ENCODE data around the gene CTDNEP1.

The CTDNEP1 gene

DNA sequence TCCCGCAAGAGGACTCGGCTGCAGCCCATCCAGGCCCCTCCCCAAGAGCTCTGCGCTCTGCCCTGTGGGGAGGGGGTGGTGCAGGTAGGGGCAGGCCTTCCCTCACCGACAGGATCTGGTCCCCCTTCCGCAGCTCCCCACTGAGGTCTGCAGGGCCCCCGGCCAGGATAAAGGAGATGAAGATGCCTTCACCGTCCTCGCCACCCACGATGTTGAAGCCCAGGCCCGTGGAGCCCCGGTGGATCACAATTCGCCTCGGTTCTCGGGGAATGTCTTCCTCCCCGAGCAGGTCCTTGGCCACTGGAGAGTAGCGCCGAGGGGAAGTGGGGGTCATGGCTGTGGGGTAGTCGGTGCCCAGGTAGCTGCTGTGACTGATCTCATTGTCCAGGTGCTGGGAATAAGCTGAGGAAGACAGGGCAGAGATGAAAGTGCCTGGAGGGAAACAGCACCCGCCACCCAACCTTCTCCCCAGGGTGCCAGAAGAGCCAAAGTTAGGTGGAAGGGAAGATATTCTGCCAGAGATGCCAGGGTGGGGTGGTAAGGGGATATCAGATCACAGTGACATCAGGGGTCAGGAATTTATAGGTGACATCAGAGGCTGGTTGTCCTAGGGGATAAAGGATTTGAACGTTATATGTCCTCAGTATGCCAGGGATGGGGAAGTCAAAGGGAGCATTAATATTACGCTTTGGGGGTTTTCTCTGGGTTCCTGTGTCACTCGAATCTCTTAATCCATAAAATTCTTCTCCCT lies 54.7 kb downstream of the CTDNEP1 start:
- no peak for TF ChIP-seq ZFX (IDR thresholded peaks at IDR 0.05; ENCODE audit: borderline replicate concordance)
- TF ChIP-seq, protein P1, sequence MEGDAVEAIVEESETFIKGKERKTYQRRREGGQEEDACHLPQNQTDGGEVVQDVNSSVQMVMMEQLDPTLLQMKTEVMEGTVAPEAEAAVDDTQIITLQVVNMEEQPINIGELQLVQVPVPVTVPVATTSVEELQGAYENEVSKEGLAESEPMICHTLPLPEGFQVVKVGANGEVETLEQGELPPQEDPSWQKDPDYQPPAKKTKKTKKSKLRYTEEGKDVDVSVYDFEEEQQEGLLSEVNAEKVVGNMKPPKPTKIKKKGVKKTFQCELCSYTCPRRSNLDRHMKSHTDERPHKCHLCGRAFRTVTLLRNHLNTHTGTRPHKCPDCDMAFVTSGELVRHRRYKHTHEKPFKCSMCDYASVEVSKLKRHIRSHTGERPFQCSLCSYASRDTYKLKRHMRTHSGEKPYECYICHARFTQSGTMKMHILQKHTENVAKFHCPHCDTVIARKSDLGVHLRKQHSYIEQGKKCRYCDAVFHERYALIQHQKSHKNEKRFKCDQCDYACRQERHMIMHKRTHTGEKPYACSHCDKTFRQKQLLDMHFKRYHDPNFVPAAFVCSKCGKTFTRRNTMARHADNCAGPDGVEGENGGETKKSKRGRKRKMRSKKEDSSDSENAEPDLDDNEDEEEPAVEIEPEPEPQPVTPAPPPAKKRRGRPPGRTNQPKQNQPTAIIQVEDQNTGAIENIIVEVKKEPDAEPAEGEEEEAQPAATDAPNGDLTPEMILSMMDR (IDR thresholded peaks at IDR 0.05): no peak
- no peak overlapping the region for H3K27ac ChIP-seq

GRCh38 chr17:7195971-7196370 lies 55.6 kb downstream of the CTDNEP1 start:
- H3K27ac ChIP-seq: no peak overlapping the region
- TF ChIP-seq, protein P1 (IDR thresholded peaks at IDR 0.05): no peak
- TF ChIP-seq ZFX (IDR thresholded peaks at IDR 0.05; ENCODE audit: borderline replicate concordance): no peak
